Measurements from ENCODE around the gene MCTP1. TPM values are rescaled to one million over a fixed set of nuclear protein-coding genes. Genes with fewer than 3 reads are reported as not detected.
A peak's percentile ranks its signal among the peaks of the same experiment; 100 is the strongest.

The MCTP1 gene
- total and polyA plus RNA-seq, 2 of the 13 experiments (the other 11 are each of a cell fraction or from before 2014, with no cell fraction given): 0.15 to 0.48 TPM

GRCh38 chr5:95107138-95107537 is 177.8 kb downstream of the MCTP1 start (continued):
- TF ChIP-seq, protein P1, sequence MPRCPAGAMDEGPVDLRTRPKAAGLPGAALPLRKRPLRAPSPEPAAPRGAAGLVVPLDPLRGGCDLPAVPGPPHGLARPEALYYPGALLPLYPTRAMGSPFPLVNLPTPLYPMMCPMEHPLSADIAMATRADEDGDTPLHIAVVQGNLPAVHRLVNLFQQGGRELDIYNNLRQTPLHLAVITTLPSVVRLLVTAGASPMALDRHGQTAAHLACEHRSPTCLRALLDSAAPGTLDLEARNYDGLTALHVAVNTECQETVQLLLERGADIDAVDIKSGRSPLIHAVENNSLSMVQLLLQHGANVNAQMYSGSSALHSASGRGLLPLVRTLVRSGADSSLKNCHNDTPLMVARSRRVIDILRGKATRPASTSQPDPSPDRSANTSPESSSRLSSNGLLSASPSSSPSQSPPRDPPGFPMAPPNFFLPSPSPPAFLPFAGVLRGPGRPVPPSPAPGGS (CRISPR knock-in tag; IDR thresholded peaks at IDR 0.05): no peak
- TF ChIP-seq NFE2L1 (CRISPR knock-in tag; IDR thresholded peaks at IDR 0.05; ENCODE audit: borderline replicate concordance) (no peak), PHF21A (CRISPR knock-in tag; IDR thresholded peaks at IDR 0.05) (no peak), RBFOX2 (IDR thresholded peaks at IDR 0.05; ENCODE audit: low read depth, low read length) (no peak), ZNF331 (CRISPR knock-in tag; IDR thresholded peaks at IDR 0.05) (no peak), PRPF4 (IDR thresholded peaks at IDR 0.05; ENCODE audit: low read depth, low read length, poor library complexity, severe bottlenecking) (no peak)
- TF ChIP-seq, protein P2, sequence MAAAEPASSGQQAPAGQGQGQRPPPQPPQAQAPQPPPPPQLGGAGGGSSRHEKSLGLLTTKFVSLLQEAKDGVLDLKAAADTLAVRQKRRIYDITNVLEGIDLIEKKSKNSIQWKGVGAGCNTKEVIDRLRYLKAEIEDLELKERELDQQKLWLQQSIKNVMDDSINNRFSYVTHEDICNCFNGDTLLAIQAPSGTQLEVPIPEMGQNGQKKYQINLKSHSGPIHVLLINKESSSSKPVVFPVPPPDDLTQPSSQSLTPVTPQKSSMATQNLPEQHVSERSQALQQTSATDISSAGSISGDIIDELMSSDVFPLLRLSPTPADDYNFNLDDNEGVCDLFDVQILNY (CRISPR knock-in tag; conservative IDR thresholded peaks at IDR 0.05): no peak

GRCh38 chr5:95105638-95106037 is 179.3 kb downstream of the MCTP1 start:
- no peaks in the 10 kb centered on the region for H4K20me1 ChIP-seq (ENCODE audit: insufficient read depth, low read length)
- H3K36me3 ChIP-seq (replicated peaks in 1 of 2; ENCODE audit: control insufficient read depth in 1 of 2, insufficient read depth in 2 of 2, low read length in 2 of 2): no peaks in the 10 kb centered on the region
- no peak overlapping the region for H3K27ac ChIP-seq (ENCODE audit: extremely low read length, insufficient read depth, low read length)
- in situ Hi-C loops (cut with HindIII; ENCODE audit: extremely low pct_ligation_motif_present, low pct_unique_long_range_greater_than_20kb): no loop called here
- no peak overlapping the region for H2AFZ ChIP-seq (ENCODE audit: low read length)
- no TSS peak for BruUV-seq (replicated peaks)
- DNase-seq (ENCODE audit: low spot score): no peak
- H3K4me2 ChIP-seq (ENCODE audit: low read depth, low read length): no peak overlapping the region
- no peak for ATAC-seq
- no peak overlapping the region for H3K4me3 ChIP-seq (replicated peaks in 1 of 3; ENCODE audit: insufficient read depth in 1 of 3, low read depth in 2 of 3, low read length in 3 of 3)
- no peaks in the 10 kb centered on the region for H3K4me1 ChIP-seq (ENCODE audit: insufficient read depth, low read length)
- CTCF ChIA-PET (ENCODE audit: low intra/inter-chr PET ratio, low total read pairs): no interaction called here
- no peak for FAIRE-seq
- H3K9ac ChIP-seq (ENCODE audit: insufficient read depth, low read depth, low read length): no peak overlapping the region
- H3K27me3 ChIP-seq (ENCODE audit: control insufficient read depth in 1 of 2, insufficient read depth in 2 of 2, low read length in 2 of 2): no peaks in the 10 kb centered on the region
- 17% methylated on average over 1 of the region's 1 CpG for WGBS (ENCODE audit: low lambda C conversion rate)
- no peaks in the 10 kb centered on the region for H3K9me3 ChIP-seq (ENCODE audit: low read length)
- intact Hi-C loops (cut with micrococcal nuclease; ENCODE audit: unreplicated experiment): no loop called here
- no peaks in the 10 kb centered on the region for H3K79me2 ChIP-seq (ENCODE audit: insufficient read depth, low read length)
- POLR2A ChIA-PET: no interaction called here
- TF ChIP-seq ZNF598 (CRISPR knock-in tag; IDR thresholded peaks at IDR 0.05; ENCODE audit: borderline replicate concordance): no peak
- no peak for TF ChIP-seq ZNF251 (CRISPR knock-in tag; IDR thresholded peaks at IDR 0.05)
- no peak for TF ChIP-seq NFKB2 (CRISPR knock-in tag; IDR thresholded peaks at IDR 0.05; ENCODE audit: borderline replicate concordance)
- no peak for TF ChIP-seq MED1 (CRISPR knock-in tag; IDR thresholded peaks at IDR 0.05)
- TF ChIP-seq TEF (CRISPR knock-in tag; IDR thresholded peaks at IDR 0.05): no peak
- TF ChIP-seq SNAPC4 (CRISPR knock-in tag; IDR thresholded peaks at IDR 0.05): no peak
- TF ChIP-seq MAFK (conservative IDR thresholded peaks at IDR 0.05 in 1 of 2, IDR thresholded peaks at IDR 0.05 in 1 of 2; ENCODE audit: low read length in 2 of 2): peak; percentile 44 to 51; a peak in 3 of 4 replicates
- TF ChIP-seq KDM3A (CRISPR knock-in tag; IDR thresholded peaks at IDR 0.05; ENCODE audit: low read depth): no peak
- TF ChIP-seq WIZ (CRISPR knock-in tag; IDR thresholded peaks at IDR 0.05): no peak
